Parathyroid adenoma (tissue), 2 donors: ENCODE data around the gene UBQLN4.

Source experiments
- H2AFZ ChIP-seq: fragments of 300-600 bp; sonication (generic); one replicate; pipeline ENCODE4 v1.7.0; 2017; ENCODE audit warnings: antibody characterized with exemption, mild to moderate bottlenecking
- H3K27ac ChIP-seq: fragments of 300-600 bp; sonication (generic); one replicate; pipeline ENCODE4 v1.7.0; 2017
- H3K27me3 ChIP-seq: fragments of 300-600 bp; sonication (generic); one replicate; pipeline ENCODE4 v1.7.0; 2017; ENCODE audit warnings: low read length; ENCODE audit not compliant: control insufficient read depth, insufficient read depth
- H3K36me3 ChIP-seq: fragments of 300-600 bp; sonication (generic); one replicate; pipeline ENCODE4 v1.7.0; 2017; ENCODE audit warnings: low read length; ENCODE audit not compliant: control insufficient read depth, insufficient read depth
- H3K4me1 ChIP-seq: fragments of 300-600 bp; sonication (generic); one replicate; pipeline ENCODE4 v1.7.0; 2017; ENCODE audit warnings: control low read depth
- H3K4me2 ChIP-seq: fragments of 300-600 bp; sonication (generic); one replicate; pipeline ENCODE4 v1.7.0; 2017; ENCODE audit warnings: low read length
- H3K4me3 ChIP-seq: fragments of 300-600 bp; sonication (generic); one replicate; pipeline ENCODE4 v1.7.0; 2017; ENCODE audit warnings: low read depth, low read length
- H3K79me2 ChIP-seq: fragments of 300-600 bp; sonication (generic); one replicate; pipeline ENCODE4 v1.7.0; 2017; ENCODE audit warnings: control low read depth
- H3K9ac ChIP-seq: fragments of 300-600 bp; sonication (generic); one replicate; pipeline ENCODE4 v1.7.0; 2017; ENCODE audit warnings: mild to moderate bottlenecking
- H3K9me3 ChIP-seq: fragments of 300-600 bp; sonication (generic); one replicate; pipeline ENCODE4 v1.7.0; 2017; ENCODE audit warnings: low read length; ENCODE audit not compliant: control insufficient read depth
- CTCF ChIP-seq: fragments of 300-600 bp; sonication (generic); IDR thresholded peaks from one replicate; pipeline ENCODE4 v1.7.0; 2017; ENCODE audit warnings: antibody characterized with exemption, mild to moderate bottlenecking
- donor health status: primary hyperparathyroidism.

Gene UBQLN4

GRCh38 chr1:156069490-156070455, 16.2 kb upstream of the UBQLN4 start:
- Histone ChIP-seq H3K9me3 (no peaks in the 10 kb centered on the region), H2AFZ (no peak overlapping the region), H3K27me3 (no peaks in the 10 kb centered on the region), H3K9ac (no peak overlapping the region), H3K27ac (no peak overlapping the region), H3K4me2 (no peak overlapping the region), H3K36me3 (no peaks in the 10 kb centered on the region), H3K4me1 (no peaks in the 10 kb centered on the region), H3K4me3 (no peak overlapping the region), H3K79me2 (no peaks in the 10 kb centered on the region)
- no peak for TF ChIP-seq CTCF

- Histone ChIP-seq H3K27me3 (no peaks in the 10 kb centered on the region), H3K9ac (no peak overlapping the region), H3K9me3 (no peaks in the 10 kb centered on the region), H3K4me2 (no peak overlapping the region), H2AFZ (no peak overlapping the region), H3K36me3 (no peaks in the 10 kb centered on the region), H3K27ac (no peak overlapping the region), H3K4me3 (no peak overlapping the region), H3K79me2 (no peaks in the 10 kb centered on the region), H3K4me1 (no peaks in the 10 kb centered on the region)
- no peak for TF ChIP-seq CTCF
These were observed 13.7 kb upstream of the UBQLN4 start for GRCh38 chr1:156067262-156067661.

GRCh38 chr1:156065871-156066270, 12.3 kb upstream of the UBQLN4 start:
- Histone ChIP-seq H3K36me3 (no peaks in the 10 kb centered on the region), H3K9ac (no peak overlapping the region), H3K27me3 (no peaks in the 10 kb centered on the region), H3K4me3 (no peak overlapping the region), H3K9me3 (no peaks in the 10 kb centered on the region), H3K4me2 (no peak overlapping the region), H3K27ac (no peak overlapping the region), H3K4me1 (no peaks in the 10 kb centered on the region), H2AFZ (no peak overlapping the region), H3K79me2 (no peaks in the 10 kb centered on the region)
- TF ChIP-seq CTCF, result no peak

GRCh38 chr1:156065212-156065611, 11.6 kb upstream of the UBQLN4 start:
- Histone ChIP-seq H3K9ac (no peak overlapping the region), H2AFZ (no peak overlapping the region), H3K36me3 (no peaks in the 10 kb centered on the region), H3K4me1 (no peaks in the 10 kb centered on the region), H3K4me3 (no peak overlapping the region), H3K27me3 (no peaks in the 10 kb centered on the region), H3K9me3 (no peaks in the 10 kb centered on the region), H3K27ac (no peak overlapping the region), H3K79me2 (no peaks in the 10 kb centered on the region), H3K4me2 (no peak overlapping the region)
- TF ChIP-seq CTCF, result no peak

- Histone ChIP-seq H3K27me3 (no peaks in the 10 kb centered on the region), H2AFZ (no peak overlapping the region), H3K9me3 (no peaks in the 10 kb centered on the region), H3K4me3 (no peak overlapping the region), H3K36me3 (no peaks in the 10 kb centered on the region), H3K79me2 (no peaks in the 10 kb centered on the region), H3K9ac (no peak overlapping the region), H3K4me1 (no peaks in the 10 kb centered on the region), H3K27ac (no peak overlapping the region), H3K4me2 (no peak overlapping the region)
- TF ChIP-seq CTCF, result no peak
These were observed 11.0 kb upstream of the UBQLN4 start for GRCh38 chr1:156064615-156065014.
